Transverse colon (tissue), 4 donors: ENCODE measurements around the gene DGLUCY.

Source experiments
- EP300 ChIP-seq: sonication (generic); formaldehyde crosslinking; IDR thresholded peaks from one replicate; pipeline ENCODE4 v1.6.1; 2017; ENCODE audit warnings: antibody characterized with exemption, low read depth
- POLR2A ChIP-seq: fragments of 450-650 bp; IDR thresholded peaks from one replicate; pipeline ENCODE4 v1.6.1; 2016; ENCODE audit warnings: antibody characterized with exemption, mild to moderate bottlenecking, moderate library complexity
- POLR2AphosphoS5 ChIP-seq, 3 donors: sonication (generic); formaldehyde crosslinking; IDR thresholded peaks; one replicate each; pipeline ENCODE4 v1.6.1; 2016; ENCODE audit warnings: antibody characterized with exemption in 3 of 3
- TF ChIP-seq, protein P1 (sequence below), 5 experiments: fragments of 200-600 bp in 3 of 5; fragments of 450-650 bp in 2 of 5; sonication (generic) in 3 of 5; IDR thresholded peaks; 1 replicate in 2 of 5; 2 replicates in 3 of 5; pipeline ENCODE4 v1.5.1; 2016 to 2017; ENCODE audit warnings: antibody characterized with exemption in 5 of 5, inconsistent platforms in 3 of 5, mild to moderate bottlenecking in 2 of 5, moderate library complexity in 1 of 5

DNA sequence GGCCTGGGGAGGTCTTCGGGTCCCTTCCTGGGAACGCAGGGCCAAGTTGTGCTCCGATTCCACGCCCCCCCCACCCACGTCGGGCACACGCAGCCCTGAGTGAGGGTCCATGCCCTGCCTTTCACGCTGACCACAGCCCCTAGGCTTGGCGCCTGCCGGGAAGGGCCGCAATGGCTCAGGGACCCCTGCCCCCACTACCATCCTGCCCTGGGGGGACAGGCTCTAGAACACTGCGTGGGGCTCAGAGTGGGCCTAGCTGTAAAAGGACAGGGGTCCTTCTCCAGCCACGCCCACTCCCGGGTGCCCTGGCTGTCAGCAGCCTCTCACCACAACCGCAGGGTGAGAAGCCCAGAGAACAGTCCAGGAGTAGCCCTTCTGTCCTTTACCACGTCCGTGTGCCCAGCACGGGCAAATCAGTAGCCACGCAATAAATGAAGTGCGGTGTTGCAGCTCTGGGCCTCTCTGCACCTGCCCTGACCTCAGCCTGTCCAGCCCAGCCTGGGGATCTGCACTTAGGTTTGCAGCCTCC lies 140.0 kb downstream of the DGLUCY start:
- TF ChIP-seq, protein P1, sequence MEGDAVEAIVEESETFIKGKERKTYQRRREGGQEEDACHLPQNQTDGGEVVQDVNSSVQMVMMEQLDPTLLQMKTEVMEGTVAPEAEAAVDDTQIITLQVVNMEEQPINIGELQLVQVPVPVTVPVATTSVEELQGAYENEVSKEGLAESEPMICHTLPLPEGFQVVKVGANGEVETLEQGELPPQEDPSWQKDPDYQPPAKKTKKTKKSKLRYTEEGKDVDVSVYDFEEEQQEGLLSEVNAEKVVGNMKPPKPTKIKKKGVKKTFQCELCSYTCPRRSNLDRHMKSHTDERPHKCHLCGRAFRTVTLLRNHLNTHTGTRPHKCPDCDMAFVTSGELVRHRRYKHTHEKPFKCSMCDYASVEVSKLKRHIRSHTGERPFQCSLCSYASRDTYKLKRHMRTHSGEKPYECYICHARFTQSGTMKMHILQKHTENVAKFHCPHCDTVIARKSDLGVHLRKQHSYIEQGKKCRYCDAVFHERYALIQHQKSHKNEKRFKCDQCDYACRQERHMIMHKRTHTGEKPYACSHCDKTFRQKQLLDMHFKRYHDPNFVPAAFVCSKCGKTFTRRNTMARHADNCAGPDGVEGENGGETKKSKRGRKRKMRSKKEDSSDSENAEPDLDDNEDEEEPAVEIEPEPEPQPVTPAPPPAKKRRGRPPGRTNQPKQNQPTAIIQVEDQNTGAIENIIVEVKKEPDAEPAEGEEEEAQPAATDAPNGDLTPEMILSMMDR (IDR thresholded peaks at IDR 0.05) = no peak
- TF ChIP-seq POLR2A = no peak
- no peak for TF ChIP-seq POLR2AphosphoS5 (IDR thresholded peaks at IDR 0.05)
- TF ChIP-seq EP300 = no peak
